ENCODE data around the gene CAPN12. TPM values are rescaled to one million over a fixed set of nuclear protein-coding genes. Genes with fewer than 3 reads are reported as not detected.

The CAPN12 gene
- total and polyA plus RNA-seq, 2 of the 4 experiments (the other 2 are of a cell fraction) = 0.18 to 0.97 TPM

GRCh38 chr19:38744874-38745273 lies 600 bp upstream of the CAPN12 start:
- no peak overlapping the region for H4K5ac ChIP-seq (ENCODE audit: low read depth, low read length)
- H2BK120ac ChIP-seq (ENCODE audit: low read depth, low read length) = no peak overlapping the region
- H3K27ac ChIP-seq (ENCODE audit: insufficient read depth, low read length) = no peak overlapping the region
- H3K56ac ChIP-seq (ENCODE audit: extremely low read depth, insufficient read depth, low read length) = no peak overlapping the region
- POLR2A ChIA-PET (ENCODE audit: unreplicated experiment) = no interaction called here
- TF ChIP-seq CHD1 (IDR thresholded peaks at IDR 0.05; ENCODE audit: low read depth, low read length) = no peak
- no peak for TF ChIP-seq MAFK (IDR thresholded peaks at IDR 0.05; ENCODE audit: low read depth, low read length)
- no peak for TF ChIP-seq MXI1 (IDR thresholded peaks at IDR 0.05; ENCODE audit: borderline replicate concordance, low read depth, low read length)
- TF ChIP-seq SMC3 (IDR thresholded peaks at IDR 0.05; ENCODE audit: low read depth, low read length) = no peak
- TF ChIP-seq POLR2A (IDR thresholded peaks at IDR 0.05; ENCODE audit: low read depth, low read length) = no peak
- no peak for TF ChIP-seq RCOR1 (IDR thresholded peaks at IDR 0.05; ENCODE audit: insufficient replicate concordance, low read length)
- TF ChIP-seq RFX5 (IDR thresholded peaks at IDR 0.05; ENCODE audit: low read depth, low read length) = no peak
- no peak for TF ChIP-seq BHLHE40 (IDR thresholded peaks at IDR 0.05; ENCODE audit: low read depth, low read length)
- TF ChIP-seq MAZ (IDR thresholded peaks at IDR 0.05; ENCODE audit: borderline replicate concordance, low read depth, low read length) = no peak
- TF ChIP-seq ELK1 (IDR thresholded peaks at IDR 0.05; ENCODE audit: borderline replicate concordance, low read depth, low read length) = no peak
- TF ChIP-seq FOS (IDR thresholded peaks at IDR 0.05; ENCODE audit: low read depth, low read length) = no peak
- no peak for TF ChIP-seq CTCF (conservative IDR thresholded peaks at IDR 0.05; ENCODE audit: low read depth, low read length)
- BruUV-seq (replicated peaks) = no TSS peak
- no peak overlapping the region for H4K8ac ChIP-seq (ENCODE audit: low read depth in 2 of 2, low read length in 2 of 2)
- H3K4ac ChIP-seq (ENCODE audit: low read depth, low read length) = no peak overlapping the region
- CTCF ChIA-PET = no interaction called here
- in situ Hi-C loops (cut with MboI; ENCODE audit: low sequenced_read_pairs) = loop anchor here (25.0 kb wide), 1 partner anchor 167 kb away; the partner anchor contains the start of gene CCER2
- no peaks in the 10 kb centered on the region for H3K4me1 ChIP-seq (ENCODE audit: control insufficient read depth, insufficient read depth, low read length)
- H2AK9ac ChIP-seq (replicated peaks; ENCODE audit: low read depth, low read length, poor library complexity) = no peak overlapping the region
- H3K9me1 ChIP-seq (ENCODE audit: insufficient read depth, low read length) = no peaks in the 10 kb centered on the region
- intact Hi-C loops (cut with micrococcal nuclease) = no loop called here
- H3K4me2 ChIP-seq (ENCODE audit: low read depth, low read length) = no peak overlapping the region
- H2AFZ ChIP-seq (replicated peaks; ENCODE audit: low read length, poor library complexity) = no peak overlapping the region
- H2BK15ac ChIP-seq (ENCODE audit: low read depth, low read length) = no peak overlapping the region
- no peak overlapping the region for H4K91ac ChIP-seq (ENCODE audit: insufficient read depth, low read depth, low read length)
- no peak overlapping the region for H2BK5ac ChIP-seq (ENCODE audit: low read depth, low read length, poor library complexity, severe bottlenecking)
- no peak overlapping the region for H3K23ac ChIP-seq (ENCODE audit: low read depth, low read length)
- H3K36me3 ChIP-seq (ENCODE audit: control insufficient read depth, insufficient read depth, low read length) = no peaks in the 10 kb centered on the region
- H4K20me1 ChIP-seq (ENCODE audit: insufficient read depth, low read length) = no peaks in the 10 kb centered on the region
- no peaks in the 10 kb centered on the region for H3K9me3 ChIP-seq (ENCODE audit: control insufficient read depth, insufficient read depth, low read length)
- H3K4me3 ChIP-seq (ENCODE audit: insufficient read depth, low read depth, low read length) = no peak overlapping the region
- dilution Hi-C loops (cut with HindIII; ENCODE audit: low sequenced_read_pairs, unreplicated experiment) = no loop called here
- no peak overlapping the region for H2AK5ac ChIP-seq (ENCODE audit: low read depth, low read length)
- 100% methylated on average over 1 of the region's 6 CpGs; no CpG with 5 or more reads in 1 of the 2 experiments for WGBS, 2 experiments (ENCODE audit: extremely low coverage in 2 of 2, insufficient read length in 1 of 2)
- H2BK20ac ChIP-seq (ENCODE audit: low read depth, low read length) = no peak overlapping the region
- H3K14ac ChIP-seq (replicated peaks; ENCODE audit: low read depth, low read length) = no peak overlapping the region
- no peak for ATAC-seq (ENCODE audit: low read depth)
- no peak overlapping the region for H3K9ac ChIP-seq (ENCODE audit: low read depth, low read length)
- H3K79me1 ChIP-seq (ENCODE audit: low read depth in 1 of 2, low read length in 2 of 2) = no peaks in the 10 kb centered on the region
- DNase-seq = no peak
- no peaks in the 10 kb centered on the region; the same call in 1 of the 2 replicates for H3K27me3 ChIP-seq (ENCODE audit: control insufficient read depth, insufficient read depth, low read length)
- no peak overlapping the region for H3K18ac ChIP-seq (ENCODE audit: low read depth, low read length)

Measured in IMR-90 (cell line).